ENCODE results near the gene LETM1. TPM values are rescaled to one million over a fixed set of nuclear protein-coding genes. Genes with fewer than 3 reads are reported as not detected.

Gene LETM1
- total and polyA plus RNA-seq, 2 experiments from 2014 or later, result 22.5 to 53.3 TPM

- TF ChIP-seq CTCF (IDR thresholded peaks at IDR 0.05; ENCODE audit: low read depth, low read length), result no peak
- Histone ChIP-seq H3K4me1 (ENCODE audit: low read depth) (no peaks in the 10 kb centered on the region), H3K27me3 (no peaks in the 10 kb centered on the region), H3K36me3 (peaks cover 10% of the 10 kb centered on the region), H3K27ac (no peak overlapping the region), H3K9me3 (ENCODE audit: low read depth) (no peaks in the 10 kb centered on the region), H3K4me3 (no peak overlapping the region)
- DNase-seq (ENCODE audit: low read depth in 1 of 2, low spot score in 1 of 2), result no peak
Measured at GRCh38 chr4:1842339-1842895, 13.5 kb downstream of the LETM1 start.

- no peak overlapping the region for H3K27ac ChIP-seq
- no peaks in the 10 kb centered on the region for H3K4me1 ChIP-seq (ENCODE audit: low read depth)
- TF ChIP-seq CTCF (IDR thresholded peaks at IDR 0.05; ENCODE audit: low read depth, low read length), result no peak
- H3K27me3 ChIP-seq, result no peaks in the 10 kb centered on the region
- H3K36me3 ChIP-seq, result peaks cover 10% of the 10 kb centered on the region
- no peak for DNase-seq (ENCODE audit: low read depth in 1 of 2, low spot score in 1 of 2)
- H3K4me3 ChIP-seq, result no peak overlapping the region
- no peaks in the 10 kb centered on the region for H3K9me3 ChIP-seq (ENCODE audit: low read depth)
Measured at GRCh38 chr4:1841887-1842210, 14.1 kb downstream of the LETM1 start.

- H3K36me3 ChIP-seq, result peaks cover 10% of the 10 kb centered on the region
Measured at GRCh38 chr4:1841201-1841886, 14.6 kb downstream of the LETM1 start.

GRCh38 chr4:1839282-1839681 lies 16.7 kb downstream of the LETM1 start:
- peaks cover 14% of the 10 kb centered on the region for H3K36me3 ChIP-seq
- no peak for DNase-seq (ENCODE audit: low read depth in 1 of 2, low spot score in 1 of 2)

More at GRCh38 chr4:1841201-1841886, 14.6 kb downstream of the LETM1 start:
- H3K27ac ChIP-seq, result no peak overlapping the region
- no peak for TF ChIP-seq CTCF (IDR thresholded peaks at IDR 0.05; ENCODE audit: low read depth, low read length)
- H3K4me1 ChIP-seq (ENCODE audit: low read depth), result no peaks in the 10 kb centered on the region
- H3K4me3 ChIP-seq, result no peak overlapping the region
- H3K27me3 ChIP-seq, result no peaks in the 10 kb centered on the region
- no peaks in the 10 kb centered on the region for H3K9me3 ChIP-seq (ENCODE audit: low read depth)
- no peak for DNase-seq (ENCODE audit: low read depth in 1 of 2, low spot score in 1 of 2)

GRCh38 chr4:1837069-1837468 lies 18.9 kb downstream of the LETM1 start:
- Histone ChIP-seq H3K4me1 (ENCODE audit: low read depth) (peaks cover 7% of the 10 kb centered on the region), H3K27me3 (no peaks in the 10 kb centered on the region), H3K9me3 (ENCODE audit: low read depth) (no peaks in the 10 kb centered on the region), H3K36me3 (peaks cover 14% of the 10 kb centered on the region), H3K27ac (no peak overlapping the region), H3K4me3 (no peak overlapping the region)
- no peak for DNase-seq (ENCODE audit: low read depth in 1 of 2, low spot score in 1 of 2)
- TF ChIP-seq CTCF (IDR thresholded peaks at IDR 0.05; ENCODE audit: low read depth, low read length), result no peak

More at GRCh38 chr4:1839282-1839681, 16.7 kb downstream of the LETM1 start:
- Histone ChIP-seq H3K9me3 (ENCODE audit: low read depth) (no peaks in the 10 kb centered on the region), H3K27me3 (no peaks in the 10 kb centered on the region), H3K4me3 (no peak overlapping the region), H3K4me1 (ENCODE audit: low read depth) (peaks cover 6% of the 10 kb centered on the region), H3K27ac (no peak overlapping the region)
- no peak for TF ChIP-seq CTCF (IDR thresholded peaks at IDR 0.05; ENCODE audit: low read depth, low read length)
